Measurements from ENCODE around the gene PIGV.

GRCh38 chr1:26785611-26786436 is 1.9 kb upstream of the PIGV start:
- TF ChIP-seq GATA2 (IDR thresholded peaks at IDR 0.05; ENCODE audit: low read depth, low read length) (no peak), GATA3 (IDR thresholded peaks at IDR 0.05; ENCODE audit: low read depth, low read length) (no peak)
